GM21529 (cell line): ENCODE data around the gene IFNA10.
"Not testable (repeated sequence)": the region's sequence is repeated elsewhere in the genome, so short reads cannot be mapped to it uniquely, and the experiment has no call there.

Source experiments
- ATAC-seq: cut with Tn5 transposase; IDR thresholded peaks from one replicate; pipeline ENCODE4 v1.9.1; 2021; ENCODE audit not compliant: unreplicated experiment

Gene IFNA10

GRCh38 chr9:21207043-21207442 is at the start of gene IFNA10:
Gene IFNA10 (minus strand): TSS chr9:21207143. CDS start chr9:21207097, 46 bp downstream.
- ATAC-seq = not testable (repeated sequence)

- ATAC-seq = no peak
These were observed 48.7 kb upstream of the IFNA10 start for GRCh38 chr9:21255538-21256212.

GRCh38 chr9:21252721-21253547 is 46.0 kb upstream of the IFNA10 start:
- peak; percentile 84 for ATAC-seq

- ATAC-seq = no peak
These were observed 44.7 kb upstream of the IFNA10 start for GRCh38 chr9:21251638-21252037.

- ATAC-seq = no peak
These were observed 44.2 kb upstream of the IFNA10 start for GRCh38 chr9:21251190-21251589.

GRCh38 chr9:21244836-21245235 is 37.9 kb upstream of the IFNA10 start:
- ATAC-seq = no peak

GRCh38 chr9:21239911-21240310 is 33.0 kb upstream of the IFNA10 start, which contains the start of gene IFNA14:
Gene IFNA14 (minus strand): TSS chr9:21240005. CDS start chr9:21239935, 70 bp downstream.
- no peak for ATAC-seq

- not testable (repeated sequence) for ATAC-seq
These were observed 29.4 kb upstream of the IFNA10 start for GRCh38 chr9:21236360-21236714.

GRCh38 chr9:21235468-21236359 is 28.8 kb upstream of the IFNA10 start:
- peak; percentile 80 for ATAC-seq

- ATAC-seq = no peak
These were observed 27.3 kb upstream of the IFNA10 start for GRCh38 chr9:21234153-21234687.

- ATAC-seq = no peak
These were observed 26.3 kb upstream of the IFNA10 start for GRCh38 chr9:21233258-21233657.

- ATAC-seq = no peak
These were observed 21.2 kb upstream of the IFNA10 start, which contains the start of gene IFNA17 for GRCh38 chr9:21228122-21228521. Gene IFNA17 (minus strand): TSS chr9:21228222. CDS start chr9:21228173, 49 bp downstream.

GRCh38 chr9:21217211-21217610 is 10.3 kb upstream of the IFNA10 start, which contains the start of gene IFNA16:
Gene IFNA16 (minus strand): TSS chr9:21217311. CDS start chr9:21217305, 6 bp downstream.
- ATAC-seq = not testable (repeated sequence)

GRCh38 chr9:21213411-21214326 is 6.7 kb upstream of the IFNA10 start:
- peak; percentile 82 for ATAC-seq

GRCh38 chr9:21212160-21212559 is 5.2 kb upstream of the IFNA10 start:
- ATAC-seq = not testable (repeated sequence)

GRCh38 chr9:21210782-21211181 is 3.8 kb upstream of the IFNA10 start:
- not testable (repeated sequence) for ATAC-seq

GRCh38 chr9:21210311-21210710 is 3.4 kb upstream of the IFNA10 start:
- no peak for ATAC-seq

- no peak for ATAC-seq
These were observed 1.7 kb downstream of the IFNA10 start for GRCh38 chr9:21205204-21205603.

- not testable (repeated sequence) for ATAC-seq
These were observed 4.8 kb downstream of the IFNA10 start, which contains the start of gene IFNA7 for GRCh38 chr9:21202105-21202504. Gene IFNA7 (minus strand): TSS chr9:21202205. CDS start chr9:21202165, 40 bp downstream.
